Lower leg skin (tissue), 3 donors: ENCODE data around the gene ELOVL5.

Source experiments
- POLR2A ChIP-seq, 2 donors: fragments of 450-650 bp; IDR thresholded peaks; one replicate each; pipeline ENCODE4 v1.6.1; 2016 to 2017; ENCODE audit warnings: antibody characterized with exemption in 2 of 2, mild to moderate bottlenecking in 1 of 2, moderate library complexity in 1 of 2
- TF ChIP-seq, protein P1 (sequence below), 3 donors: fragments of 450-650 bp; IDR thresholded peaks; one replicate each; pipeline ENCODE4 v1.5.1; 2016; ENCODE audit warnings: antibody characterized with exemption in 3 of 3, mild to moderate bottlenecking in 3 of 3, moderate library complexity in 2 of 3

DNA sequence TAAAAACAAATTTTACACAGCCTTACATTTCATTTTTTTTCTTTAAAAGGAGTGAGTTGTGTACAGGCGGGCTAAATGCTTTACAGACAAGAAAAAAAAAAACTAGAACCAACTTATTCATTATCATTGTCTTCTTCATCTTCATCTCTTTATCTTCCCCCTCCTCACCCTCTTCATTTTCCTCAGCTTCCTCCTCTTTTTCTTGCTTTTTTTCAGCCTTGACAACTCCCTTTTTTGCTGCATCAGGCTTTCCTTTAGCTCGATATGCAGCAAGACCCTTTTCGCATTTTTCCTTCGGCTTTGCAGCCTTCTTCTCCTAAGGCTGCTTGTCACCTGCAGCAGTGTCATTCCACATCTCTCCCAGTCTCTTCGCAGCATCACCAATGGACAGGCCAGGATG, 113.2 kb downstream of the ELOVL5 start:
- TF ChIP-seq, protein P1, sequence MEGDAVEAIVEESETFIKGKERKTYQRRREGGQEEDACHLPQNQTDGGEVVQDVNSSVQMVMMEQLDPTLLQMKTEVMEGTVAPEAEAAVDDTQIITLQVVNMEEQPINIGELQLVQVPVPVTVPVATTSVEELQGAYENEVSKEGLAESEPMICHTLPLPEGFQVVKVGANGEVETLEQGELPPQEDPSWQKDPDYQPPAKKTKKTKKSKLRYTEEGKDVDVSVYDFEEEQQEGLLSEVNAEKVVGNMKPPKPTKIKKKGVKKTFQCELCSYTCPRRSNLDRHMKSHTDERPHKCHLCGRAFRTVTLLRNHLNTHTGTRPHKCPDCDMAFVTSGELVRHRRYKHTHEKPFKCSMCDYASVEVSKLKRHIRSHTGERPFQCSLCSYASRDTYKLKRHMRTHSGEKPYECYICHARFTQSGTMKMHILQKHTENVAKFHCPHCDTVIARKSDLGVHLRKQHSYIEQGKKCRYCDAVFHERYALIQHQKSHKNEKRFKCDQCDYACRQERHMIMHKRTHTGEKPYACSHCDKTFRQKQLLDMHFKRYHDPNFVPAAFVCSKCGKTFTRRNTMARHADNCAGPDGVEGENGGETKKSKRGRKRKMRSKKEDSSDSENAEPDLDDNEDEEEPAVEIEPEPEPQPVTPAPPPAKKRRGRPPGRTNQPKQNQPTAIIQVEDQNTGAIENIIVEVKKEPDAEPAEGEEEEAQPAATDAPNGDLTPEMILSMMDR (IDR thresholded peaks at IDR 0.05) = no peak
- TF ChIP-seq POLR2A (IDR thresholded peaks at IDR 0.05) = no peak
